Measurements from ENCODE around the gene PIN1.
"Not testable (repeated sequence)": the region's sequence is repeated elsewhere in the genome, so short reads cannot be mapped to it uniquely, and the experiment has no call there.

The PIN1 gene

GRCh38 chr19:9834726-9835506 lies at the start of gene PIN1:
PIN1 (plus strand) TSS chr19:9835318; CDS start chr19:9835345, 27 bp downstream.
- peak; percentile 100 for DNase-seq

- DNase-seq, result peak; percentile 99
Measured at GRCh38 chr19:9785367-9786331, 49.5 kb upstream of the PIN1 start.

- DNase-seq, result peak; percentile 30
Measured at GRCh38 chr19:9786342-9786741, 48.8 kb upstream of the PIN1 start.

GRCh38 chr19:9786819-9787218 lies 48.3 kb upstream of the PIN1 start:
- DNase-seq, result no peak

- DNase-seq, result not testable (repeated sequence)
Measured at GRCh38 chr19:9788604-9789003, 46.5 kb upstream of the PIN1 start.

- DNase-seq, result no peak
Measured at GRCh38 chr19:9789066-9789465, 46.1 kb upstream of the PIN1 start.

- not testable (repeated sequence) for DNase-seq
Measured at GRCh38 chr19:9789579-9789978, 45.5 kb upstream of the PIN1 start.

GRCh38 chr19:9791073-9791367 lies 44.1 kb upstream of the PIN1 start:
- DNase-seq, result not testable (repeated sequence)

GRCh38 chr19:9791552-9792205 lies 43.4 kb upstream of the PIN1 start:
- peak; percentile 99 for DNase-seq

- peak; percentile 99 for DNase-seq
Measured at GRCh38 chr19:9792206-9793070, 42.7 kb upstream of the PIN1 start.

GRCh38 chr19:9793071-9793591 lies 42.0 kb upstream of the PIN1 start:
- DNase-seq, result no peak

GRCh38 chr19:9796113-9796773 lies 38.9 kb upstream of the PIN1 start:
- DNase-seq, result peak; percentile 88

GRCh38 chr19:9797871-9798270 lies 37.2 kb upstream of the PIN1 start:
- DNase-seq, result no peak

- no peak for DNase-seq
Measured at GRCh38 chr19:9799162-9799561, 36.0 kb upstream of the PIN1 start.

- DNase-seq, result no peak
Measured at GRCh38 chr19:9801976-9802375, 33.1 kb upstream of the PIN1 start.

GRCh38 chr19:9806803-9807202 lies 28.3 kb upstream of the PIN1 start:
- DNase-seq, result no peak

GRCh38 chr19:9808855-9809824 lies 26.0 kb upstream of the PIN1 start:
- no peak for DNase-seq

- no peak for DNase-seq
Measured at GRCh38 chr19:9811139-9811538, 24.0 kb upstream of the PIN1 start.

- no peak for DNase-seq
Measured at GRCh38 chr19:9818175-9818733, 16.9 kb upstream of the PIN1 start.

Measured in right hindlimb (tissue), 1 donor.